NCI-H146 (cell line): ENCODE results near the gene TIPIN.
A peak's percentile ranks its signal among the peaks of the same experiment; 100 is the strongest.
"Not testable (repeated sequence)": the region's sequence is repeated elsewhere in the genome, so short reads cannot be mapped to it uniquely, and the experiment has no call there.

ENCODE experiments used
- DNase-seq: peaks from one replicate; lab custom pipeline; 2025; lab: John Stamatoyannopoulos, UW

TIPIN gene

GRCh38 chr15:66381376-66381775 is 24.9 kb upstream of the TIPIN start:
- DNase-seq = not testable (repeated sequence)

GRCh38 chr15:66378814-66379430 is 22.4 kb upstream of the TIPIN start:
- DNase-seq = no peak

- DNase-seq = no peak
Measured at GRCh38 chr15:66374179-66374578, 17.7 kb upstream of the TIPIN start.

- no peak for DNase-seq
Measured at GRCh38 chr15:66369773-66370651, 13.5 kb upstream of the TIPIN start.

GRCh38 chr15:66364944-66365528 is 8.6 kb upstream of the TIPIN start:
- DNase-seq = no peak

GRCh38 chr15:66362776-66363175 is 6.3 kb upstream of the TIPIN start:
- no peak for DNase-seq

GRCh38 chr15:66361745-66362460 is 5.4 kb upstream of the TIPIN start:
- not testable (repeated sequence) for DNase-seq

GRCh38 chr15:66359740-66360139 is 3.3 kb upstream of the TIPIN start:
- no peak for DNase-seq

- no peak for DNase-seq
Measured at GRCh38 chr15:66356077-66356358, 467 bp downstream of the TIPIN start.

GRCh38 chr15:66348530-66348929 is 8.0 kb downstream of the TIPIN start:
- DNase-seq = not testable (repeated sequence)

- DNase-seq = no peak
Measured at GRCh38 chr15:66328771-66329170, 27.7 kb downstream of the TIPIN start.

GRCh38 chr15:66327736-66328135 is 28.7 kb downstream of the TIPIN start:
- no peak for DNase-seq

GRCh38 chr15:66326051-66326450 is 30.4 kb downstream of the TIPIN start:
- DNase-seq = no peak

- DNase-seq = no peak
Measured at GRCh38 chr15:66323312-66323928, 33.1 kb downstream of the TIPIN start.

GRCh38 chr15:66312144-66312543 is 44.3 kb downstream of the TIPIN start:
- DNase-seq = no peak

GRCh38 chr15:66310786-66311185 is 45.7 kb downstream of the TIPIN start:
- DNase-seq = no peak

GRCh38 chr15:66309828-66310227 is 46.7 kb downstream of the TIPIN start:
- no peak for DNase-seq

- DNase-seq = no peak
Measured at GRCh38 chr15:66308531-66308930, 48.0 kb downstream of the TIPIN start.

GRCh38 chr15:66306381-66306780 is 50.1 kb downstream of the TIPIN start:
- DNase-seq = peak; percentile 64

- DNase-seq = not testable (repeated sequence)
Measured at GRCh38 chr15:66304425-66304824, 52.1 kb downstream of the TIPIN start.

- no peak for DNase-seq
Measured at GRCh38 chr15:66302489-66303278, 53.8 kb downstream of the TIPIN start.
